ENCODE results near the gene IRGQ.
"Not testable (repeated sequence)": the region's sequence is repeated elsewhere in the genome, so short reads cannot be mapped to it uniquely, and the experiment has no call there.

Gene IRGQ

GRCh38 chr19:43597876-43598275 is 1.9 kb upstream of the IRGQ start:
- DNase-seq = no peak

DNA sequence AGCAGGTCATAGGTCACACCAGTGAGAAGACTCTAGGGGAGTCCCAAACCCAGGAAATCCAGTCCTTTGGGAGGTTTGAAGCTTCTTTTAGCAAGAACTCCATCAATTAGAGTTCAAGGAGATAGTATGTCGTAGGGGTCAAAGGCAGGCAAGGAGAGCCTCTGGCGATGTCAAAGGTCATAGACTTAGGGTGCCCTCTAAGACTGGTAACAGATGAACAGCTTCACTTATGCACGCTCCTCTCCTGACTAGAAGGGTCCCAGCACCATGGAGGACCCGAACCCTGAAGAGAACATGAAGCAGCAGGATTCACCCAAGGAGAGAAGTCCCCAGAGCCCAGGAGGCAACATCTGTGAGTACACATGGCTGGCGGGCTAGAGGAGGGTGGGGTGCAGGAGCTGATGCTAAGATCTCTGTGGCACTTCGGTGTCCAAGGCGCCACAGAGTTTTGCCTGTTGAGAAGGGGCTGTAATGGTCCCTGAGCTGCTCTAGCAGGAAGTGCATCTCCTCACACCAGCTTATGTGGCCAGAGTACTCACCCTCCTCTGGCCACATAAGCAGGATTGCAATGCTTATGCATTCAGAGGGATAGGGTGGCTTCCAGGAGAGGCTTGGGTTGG is 1.0 kb upstream of the IRGQ start:
- no peak for DNase-seq

GRCh38 chr19:43595605-43595998 is 332 bp downstream of the IRGQ start:
- DNase-seq = no peak

DNA sequence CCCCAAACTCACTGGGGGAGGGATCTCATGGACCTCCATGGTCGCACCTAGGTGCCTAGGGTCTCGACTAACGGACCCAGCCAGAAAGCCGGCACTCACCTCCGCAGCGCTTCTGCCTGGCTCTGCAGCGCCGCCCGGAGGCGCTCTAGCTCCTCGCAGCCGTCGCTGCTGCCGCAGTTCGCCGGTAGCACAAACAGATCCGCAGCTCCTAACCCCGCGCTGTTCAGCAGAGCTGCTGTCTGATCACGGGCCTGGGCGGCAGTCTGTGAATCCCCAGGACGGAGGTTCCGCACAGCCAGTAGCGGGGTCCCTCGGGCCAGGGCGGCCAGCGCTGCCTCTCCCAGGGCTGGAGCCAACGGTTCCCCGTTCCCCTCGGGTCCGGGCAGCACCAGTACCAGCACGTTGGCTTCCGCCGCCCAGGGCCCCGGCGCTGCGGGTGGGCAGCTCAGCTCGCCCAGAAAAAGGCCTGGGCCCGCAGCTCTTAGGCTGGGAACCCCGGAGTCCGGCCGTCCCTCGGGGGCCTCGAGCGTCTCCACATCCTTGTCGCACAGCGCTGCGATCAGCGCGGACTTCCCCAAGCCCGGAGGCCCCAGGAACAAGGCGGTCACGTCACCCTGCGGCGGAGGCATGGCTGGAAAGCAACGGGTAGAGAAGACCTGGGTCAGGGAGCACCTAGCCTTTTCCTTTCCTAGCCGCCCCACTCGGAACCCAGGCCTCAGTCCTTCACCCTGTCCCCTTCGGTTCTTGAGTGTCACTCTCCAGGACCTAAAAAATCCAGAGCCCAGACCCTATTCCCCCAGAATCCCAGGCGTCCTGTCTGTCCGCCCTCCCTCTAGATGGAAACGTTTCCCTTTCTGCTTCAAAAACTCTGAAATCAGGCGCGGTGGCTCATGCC is 977 bp downstream of the IRGQ start:
- DNase-seq = peak; percentile 87

DNA sequence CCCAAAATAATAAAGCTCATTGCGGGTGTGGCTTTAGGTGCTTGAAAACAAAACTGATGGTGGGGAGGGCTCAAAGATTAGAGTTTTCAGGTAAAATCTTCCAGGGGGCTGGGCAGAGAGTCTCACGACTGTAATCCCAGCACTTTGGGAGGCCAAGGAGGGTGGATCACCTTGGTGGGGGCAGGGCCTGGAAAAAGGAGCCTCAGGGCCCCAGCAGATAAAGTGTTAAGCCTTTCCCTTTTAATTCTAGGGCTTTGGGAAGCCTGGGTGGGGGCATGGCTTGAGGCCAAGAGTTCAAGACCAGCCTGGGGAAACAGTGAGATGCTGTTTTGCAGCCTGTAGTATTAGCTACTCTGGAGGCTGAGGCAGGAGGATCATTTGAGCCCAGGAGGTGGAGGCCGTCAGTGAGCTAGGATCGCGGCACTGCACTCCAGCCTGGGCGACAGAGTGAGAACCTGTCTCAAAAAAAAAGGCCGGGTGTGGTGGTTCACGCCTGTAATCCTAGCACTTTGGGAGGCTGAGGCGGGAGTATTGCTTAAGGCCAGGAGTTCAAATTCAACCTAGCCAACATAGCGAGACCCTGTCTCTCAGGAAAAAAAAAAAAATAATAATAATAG is 1.7 kb downstream of the IRGQ start:
- no peak for DNase-seq

- no peak for DNase-seq
Measured at GRCh38 chr19:43592800-43593350, 3.1 kb downstream of the IRGQ start.

- no peak for DNase-seq
Measured at GRCh38 chr19:43591904-43592772, 3.8 kb downstream of the IRGQ start.

DNA sequence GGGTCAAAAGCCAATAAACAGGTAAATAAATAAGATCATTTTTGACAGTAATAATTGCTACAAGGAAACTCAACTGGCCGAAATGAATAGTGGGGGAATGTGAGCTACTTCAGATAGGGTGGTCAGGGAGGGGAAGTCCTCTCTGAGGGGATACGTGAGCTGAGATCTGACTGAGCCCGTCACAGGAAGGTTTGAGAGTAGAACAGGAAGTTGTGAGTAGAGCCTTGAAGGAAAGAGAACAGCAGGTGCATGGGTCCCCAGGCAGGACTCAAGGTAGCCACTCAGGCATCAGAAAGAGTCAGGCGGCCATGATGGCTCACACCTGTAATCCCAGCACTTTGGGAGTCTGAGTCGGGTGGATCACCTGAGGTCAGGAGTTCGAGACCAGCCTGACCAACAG is 6.3 kb downstream of the IRGQ start:
- DNase-seq = no peak

GRCh38 chr19:43589277-43589676 is 6.7 kb downstream of the IRGQ start:
- DNase-seq = no peak

GRCh38 chr19:43587029-43587428 is 8.9 kb downstream of the IRGQ start:
- not testable (repeated sequence) for DNase-seq

DNA sequence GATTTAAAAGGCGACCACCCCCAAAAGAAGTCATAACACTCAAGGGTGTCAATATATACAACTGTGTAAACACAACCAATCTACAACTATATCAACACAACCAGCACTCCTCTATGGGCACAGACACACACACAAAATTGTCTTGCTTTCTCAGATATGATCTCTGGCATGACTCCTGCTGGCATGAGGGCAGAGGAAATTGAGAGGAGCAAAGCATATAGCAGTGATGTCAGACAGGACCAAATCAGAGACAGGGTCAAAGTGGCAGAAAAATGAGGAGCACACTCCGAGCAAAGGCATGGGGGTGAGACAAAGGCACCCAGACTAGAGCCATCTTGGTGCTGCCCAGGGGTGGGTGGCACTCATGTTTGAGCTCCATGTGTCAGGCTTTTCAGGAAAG is 9.6 kb downstream of the IRGQ start:
- DNase-seq = no peak

GRCh38 chr19:43584484-43584883 is 11.4 kb downstream of the IRGQ start:
- no peak for DNase-seq

DNA sequence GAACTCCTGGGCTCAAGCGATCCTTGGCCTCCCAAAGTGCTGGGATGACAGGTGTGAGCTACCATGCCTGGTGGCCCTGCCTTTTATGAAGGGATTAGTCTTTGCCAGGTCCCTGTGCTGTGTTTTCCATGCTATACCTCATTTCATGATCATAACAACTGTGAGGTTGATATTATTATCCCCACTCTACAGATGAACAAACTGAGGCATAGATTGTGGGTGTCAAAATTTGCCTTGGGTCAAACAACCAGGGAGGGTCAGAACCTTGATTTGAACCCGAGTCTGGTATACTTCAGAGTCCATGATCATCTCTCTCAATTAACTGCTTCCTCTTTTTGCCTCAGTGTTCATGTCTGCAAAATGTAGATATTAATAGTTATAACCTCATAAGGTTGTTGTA is 13.4 kb downstream of the IRGQ start:
- DNase-seq = no peak

DNA sequence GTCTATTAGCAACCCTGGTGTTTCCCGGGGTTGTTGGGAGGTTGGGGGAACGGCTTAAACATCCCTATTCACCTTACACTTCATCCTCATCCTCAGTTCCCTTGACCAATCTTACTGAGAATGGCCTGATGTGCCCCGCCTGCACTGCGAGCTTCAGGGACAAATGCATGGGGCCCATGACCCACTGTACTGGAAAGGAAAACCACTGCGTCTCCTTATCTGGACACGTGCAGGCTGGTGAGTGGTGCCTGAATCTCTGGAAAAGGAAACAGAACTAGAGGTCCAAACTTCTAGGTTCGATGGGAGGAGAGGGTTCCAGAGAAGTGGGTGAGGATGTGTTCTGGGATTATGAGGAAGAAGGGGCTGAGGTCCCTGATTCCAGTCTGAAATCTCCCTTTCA is 14.5 kb downstream of the IRGQ start:
- no peak for DNase-seq

DNA sequence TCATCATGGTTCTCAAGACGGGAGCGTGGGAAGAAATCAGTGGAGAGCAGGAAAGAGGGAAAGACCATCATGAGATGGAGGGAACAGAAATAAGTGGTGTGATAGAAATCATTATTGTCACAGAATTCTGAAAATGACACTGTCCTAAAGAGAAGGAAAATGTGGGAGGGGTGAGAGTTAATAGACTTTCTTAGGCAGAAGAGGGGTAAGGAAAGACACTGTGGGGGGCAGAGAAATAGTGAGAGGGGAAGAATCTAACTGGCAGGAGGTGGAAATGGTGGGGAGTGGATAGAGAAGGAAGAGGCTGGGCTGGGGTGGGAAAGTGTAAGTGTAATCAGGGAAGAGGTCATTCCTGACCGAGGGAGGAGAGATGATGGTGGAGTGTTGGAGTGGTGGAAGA is 17.1 kb downstream of the IRGQ start:
- DNase-seq = no peak

DNA sequence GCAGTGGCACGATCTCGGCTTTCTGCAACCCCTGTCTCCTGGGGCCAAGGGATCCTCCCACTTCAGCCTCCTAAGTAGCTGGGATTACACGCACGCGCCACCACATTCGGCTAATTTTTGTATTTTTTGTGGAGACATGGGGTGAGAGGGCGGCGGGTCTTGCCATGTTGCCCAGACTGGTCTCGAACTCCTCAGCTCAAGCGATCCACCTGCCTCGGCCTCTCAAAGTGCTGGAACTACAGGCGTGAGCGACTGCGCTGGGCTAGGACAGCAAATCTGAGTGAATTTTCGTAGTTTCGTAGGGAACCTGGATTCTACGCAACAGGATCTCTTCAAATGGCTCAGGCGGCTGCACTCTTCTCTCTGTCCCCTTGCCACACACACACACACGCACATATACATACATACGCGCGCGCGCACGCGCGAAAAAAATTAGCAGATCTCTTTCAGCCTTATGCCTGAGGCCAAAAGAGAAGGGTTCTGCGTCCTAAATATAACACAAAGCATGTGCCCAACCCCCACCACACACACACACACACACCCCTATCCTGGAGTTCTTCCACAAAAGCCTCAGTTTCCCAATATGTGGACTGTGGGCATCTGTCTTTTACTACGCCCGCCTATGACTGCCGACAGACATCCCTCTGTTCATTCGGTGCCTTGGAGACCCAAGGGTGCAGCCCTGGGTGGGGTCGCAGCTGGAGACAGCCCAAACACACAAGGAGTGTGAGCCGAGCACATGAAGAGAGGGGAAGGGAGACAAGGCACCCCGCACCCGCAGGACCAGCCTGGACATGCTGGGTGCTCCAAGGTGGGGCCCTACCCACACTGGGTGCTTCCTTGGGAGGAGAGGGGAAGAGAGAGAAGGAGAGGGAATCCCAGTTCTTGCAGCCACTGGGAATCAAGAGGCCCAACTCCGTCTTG is 19.7 kb downstream of the IRGQ start:
- no peak for DNase-seq

DNA sequence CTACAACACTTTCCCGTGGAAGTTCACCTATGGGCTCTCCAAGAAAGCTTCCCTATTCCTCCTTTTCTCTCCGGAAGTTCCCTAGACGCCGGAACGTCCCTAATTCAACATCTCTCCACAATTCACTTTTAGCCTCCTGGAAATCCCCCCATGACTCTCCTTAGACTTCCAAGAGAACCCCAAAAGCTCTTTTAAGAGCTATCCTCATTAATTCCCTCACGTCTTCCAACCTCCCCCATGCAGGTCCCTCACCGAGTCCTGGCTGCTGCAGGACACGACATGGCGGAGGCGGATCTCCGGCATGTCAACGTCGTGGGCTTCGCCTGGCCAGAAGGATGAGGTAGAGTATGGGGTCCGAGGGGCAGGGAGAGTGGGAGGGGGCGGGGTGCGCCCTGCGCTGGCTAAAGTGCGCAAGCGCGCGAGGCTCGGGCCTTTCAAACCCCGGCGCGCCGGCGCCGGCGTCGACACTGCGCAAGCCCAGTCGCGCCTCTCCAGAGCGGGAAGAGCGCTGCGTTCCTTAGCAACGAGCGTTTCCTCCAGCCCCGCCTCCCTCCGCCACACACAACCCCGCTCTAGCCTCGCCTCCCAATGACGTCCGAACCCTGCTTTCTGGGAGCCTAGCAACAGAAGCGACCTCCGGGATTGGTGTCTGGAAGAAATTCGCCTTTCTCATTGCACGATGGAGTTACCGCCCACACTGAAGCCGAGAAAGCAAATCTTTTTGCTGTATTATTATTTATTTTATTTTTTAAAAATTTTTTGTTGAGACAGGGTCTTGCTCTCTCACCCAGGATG is 20.6 kb downstream of the IRGQ start, which contains the start of the genes PINLYP and XRCC1:
TSS of gene PINLYP (plus strand) at position 646 of the 795 bp plus-strand sequence. CDS start 1,391 bp downstream, outside the sequence.
TSS of gene XRCC1 (minus strand) at position 372 of the 795 bp plus-strand sequence. CDS start at position 303, 69 bp downstream.
- DNase-seq = peak; percentile 98

DNA sequence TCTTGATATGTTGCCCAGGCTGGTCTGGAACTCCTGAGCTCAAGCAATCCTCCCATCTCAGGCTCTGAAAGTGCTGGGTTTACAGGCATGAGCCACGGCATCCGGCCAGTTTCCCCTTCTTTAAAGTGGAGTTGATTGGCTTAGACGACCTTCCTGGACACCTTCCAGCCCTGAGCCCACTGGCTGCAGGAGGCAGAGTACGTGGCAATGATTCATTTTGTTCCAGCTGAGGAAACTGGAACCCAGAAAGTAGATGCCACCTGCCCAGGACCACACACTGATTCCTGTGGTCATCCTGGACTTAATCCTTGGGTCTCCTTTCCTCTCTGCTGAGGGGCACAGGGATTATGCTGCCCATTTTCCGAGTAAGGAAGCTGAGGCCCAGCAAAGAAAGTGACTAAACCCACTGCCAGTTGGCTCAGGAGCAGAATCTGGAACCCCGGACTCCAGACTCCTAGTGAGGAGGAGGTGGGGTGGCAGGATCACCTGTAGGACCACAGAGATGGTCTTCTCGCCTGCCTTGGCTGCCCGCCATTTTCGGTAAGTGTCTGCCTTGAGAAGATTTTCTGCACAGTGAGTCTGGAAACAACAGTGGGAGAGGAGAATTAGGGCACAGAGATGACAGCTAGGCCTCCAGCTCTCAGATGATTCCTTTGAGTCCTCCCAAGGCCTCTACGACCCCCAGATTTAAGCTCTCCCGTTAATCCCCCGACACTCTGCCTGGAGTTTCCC is 21.3 kb downstream of the IRGQ start:
- DNase-seq = no peak

DNA sequence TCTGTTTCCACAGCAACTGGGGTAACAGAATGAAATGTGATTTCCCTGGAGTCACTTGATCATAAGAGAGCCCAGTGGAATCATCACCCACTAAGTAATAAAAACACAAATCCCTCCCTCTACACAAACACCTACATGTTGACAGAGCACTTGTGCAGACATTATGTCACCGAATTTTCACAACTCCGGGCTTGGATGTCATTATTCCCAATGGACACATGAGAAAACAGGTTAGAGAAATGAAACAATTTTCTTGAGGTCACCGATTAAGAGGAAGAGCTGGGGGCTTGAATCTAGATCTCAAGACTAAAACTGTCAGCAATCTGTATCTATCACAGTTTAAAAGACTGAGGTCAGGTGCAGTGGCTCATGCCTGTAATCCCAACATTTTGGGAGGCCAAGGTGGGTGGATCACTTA is 23.8 kb downstream of the IRGQ start:
- DNase-seq = no peak
